HepG2 (cell line): ENCODE measurements around the gene ZDHHC7. TPM values are rescaled to one million over a fixed set of nuclear protein-coding genes. Genes with fewer than 3 reads are reported as not detected.

Experiments used
- CAMTA2 ChIP-seq: sonication (generic); formaldehyde crosslinking; IDR thresholded peaks from 2 replicates; pipeline ENCODE4 v1.4.0; 2020; ENCODE audit warnings: mild to moderate bottlenecking, missing genetic modification reagents, borderline replicate concordance
- CBFB ChIP-seq: sonication (generic); formaldehyde crosslinking; IDR thresholded peaks from 2 replicates; pipeline ENCODE4 v1.4.0; 2020; ENCODE audit warnings: missing genetic modification reagents
- CREM ChIP-seq, 2 experiments: sonication (generic) in 1 of 2; formaldehyde crosslinking in 1 of 2; IDR thresholded peaks; 2 replicates each; pipeline versions ENCODE4 v1.4.0 to v1.6.1; 2016 to 2020; ENCODE audit warnings: antibody characterized with exemption in 1 of 2, mild to moderate bottlenecking in 1 of 2, missing genetic modification reagents in 1 of 2
- DNMT1 ChIP-seq: sonication (generic); formaldehyde crosslinking; IDR thresholded peaks from 2 replicates; pipeline ENCODE4 v1.5.1; 2020; ENCODE audit warnings: mild to moderate bottlenecking, missing genetic modification reagents
- KDM6A ChIP-seq: IDR thresholded peaks from 2 replicates; pipeline ENCODE4 v1.6.1; 2016; ENCODE audit warnings: low read depth
- MBD4 ChIP-seq: IDR thresholded peaks from 2 replicates; pipeline ENCODE4 v1.6.1; 2012; ENCODE audit warnings: low read length, inconsistent platforms, borderline replicate concordance
- MEIS1 ChIP-seq: sonication (generic); formaldehyde crosslinking; IDR thresholded peaks from 2 replicates; pipeline ENCODE4 v1.9.0; 2021; ENCODE audit warnings: mild to moderate bottlenecking, missing genetic modification reagents, moderate library complexity, borderline replicate concordance
- MYNN ChIP-seq: sonication (generic); formaldehyde crosslinking; IDR thresholded peaks from 2 replicates; pipeline ENCODE4 v1.4.0; 2020; ENCODE audit warnings: mild to moderate bottlenecking, low read depth, missing genetic modification reagents
- NAIF1 ChIP-seq: sonication (generic); formaldehyde crosslinking; IDR thresholded peaks from 2 replicates; pipeline ENCODE4 v1.5.0; 2020; ENCODE audit warnings: mild to moderate bottlenecking, missing genetic modification reagents, borderline replicate concordance
- RXRA ChIP-seq: sonication (generic); formaldehyde crosslinking; IDR thresholded peaks from 2 replicates; pipeline ENCODE4 v1.5.1; 2020; ENCODE audit warnings: missing genetic modification reagents
- THYN1 ChIP-seq: sonication (generic); formaldehyde crosslinking; IDR thresholded peaks from 2 replicates; pipeline ENCODE4 v1.8.1; 2023; ENCODE audit warnings: low read depth, mild to moderate bottlenecking, moderate library complexity, missing genetic modification reagents, borderline replicate concordance
- ZNF142 ChIP-seq: sonication (generic); formaldehyde crosslinking; IDR thresholded peaks from 2 replicates; pipeline ENCODE4 v1.4.0; 2020; ENCODE audit warnings: missing genetic modification reagents
- ZNF225 ChIP-seq: sonication (generic); formaldehyde crosslinking; IDR thresholded peaks from 2 replicates; pipeline ENCODE4 v1.4.0; 2020; ENCODE audit warnings: mild to moderate bottlenecking, missing genetic modification reagents
- ZNF33A ChIP-seq: sonication (generic); formaldehyde crosslinking; IDR thresholded peaks from 2 replicates; pipeline ENCODE4 v1.5.1; 2020; ENCODE audit warnings: missing genetic modification reagents, mild to moderate bottlenecking, moderate library complexity, borderline replicate concordance
- ZNF414 ChIP-seq: sonication (generic); formaldehyde crosslinking; IDR thresholded peaks from 2 replicates; pipeline ENCODE4 v1.5.0; 2020; ENCODE audit warnings: missing genetic modification reagents
- ZNF441 ChIP-seq: sonication (generic); formaldehyde crosslinking; IDR thresholded peaks from 2 replicates; pipeline ENCODE4 v1.7.0; 2021; ENCODE audit warnings: missing genetic modification reagents, borderline replicate concordance
- ZNF792 ChIP-seq: IDR thresholded peaks from 2 replicates; pipeline ENCODE4 v1.6.1; 2016
- polyA plus RNA-seq, 8 experiments: library from polyadenylated mRNA; depleted of rRNA in 3 of 8; stranded (reverse) in 7 of 8; unstranded in 1 of 8; fragments of >200 nt; fragmentation: Illumina TruSeq in 4 of 8; extraction: Trizol in 4 of 8; gene quantifications; 2 replicates each; pipeline versions ENCODE4 v1.2.1 to v1.2.3, GENCODE V29; 2011 to 2016; ENCODE audit warnings: low read depth in 4 of 8, missing spikeins in 1 of 8, mixed read lengths in 1 of 8; ENCODE audit not compliant: insufficient read depth in 1 of 8
- total RNA-seq, 5 experiments: library from RNA; depleted of rRNA; stranded (reverse); fragments of >200 nt; fragmentation: Illumina TruSeq; extraction: Trizol; gene quantifications; 2 replicates each; pipeline ENCODE4 v1.2.3, GENCODE V29; 2016; ENCODE audit warnings: low read depth in 1 of 5
- TF ChIP-seq, protein P1 (sequence below): IDR thresholded peaks from 2 replicates; pipeline ENCODE4 v1.6.1; 2018; ENCODE audit warnings: missing genetic modification reagents
- TF ChIP-seq, protein P2 (sequence below): IDR thresholded peaks from 2 replicates; pipeline ENCODE4 v1.6.1; 2016; ENCODE audit warnings: mild to moderate bottlenecking, missing biosample characterization, missing genetic modification reagents
- TF ChIP-seq, protein P3 (sequence below): sonication (generic); formaldehyde crosslinking; IDR thresholded peaks from 2 replicates; pipeline ENCODE4 v1.4.0; 2020; ENCODE audit warnings: missing genetic modification reagents, low read depth, mild to moderate bottlenecking, borderline replicate concordance

ZDHHC7 gene
- total and polyA plus RNA-seq, 2 of the 13 experiments (the other 11 are each of a cell fraction or from before 2014, with no cell fraction given) = 46.8 to 67.6 TPM

GRCh38 chr16:84933774-84934631 lies 77.3 kb downstream of the ZDHHC7 start (continued):
- TF ChIP-seq THYN1 (CRISPR knock-in tag) = no peak
- no peak for TF ChIP-seq MBD4
- peak; percentile 67; the same call in 1 of the 2 replicates for TF ChIP-seq ZNF142 (CRISPR knock-in tag)
- TF ChIP-seq CREM (IDR thresholded peaks at IDR 0.05) = no peak
- TF ChIP-seq CREM (CRISPR knock-in tag; IDR thresholded peaks at IDR 0.05) = no peak
- TF ChIP-seq MEIS1 (CRISPR knock-in tag) = peak; percentile 90; the same call in 1 of the 2 replicates
- TF ChIP-seq ZNF414 (CRISPR knock-in tag) = peak; percentile 68; the same call in 1 of the 2 replicates
- TF ChIP-seq ZNF441 (CRISPR knock-in tag) = no peak
- TF ChIP-seq CBFB (CRISPR knock-in tag) = no peak
- TF ChIP-seq, protein P1, sequence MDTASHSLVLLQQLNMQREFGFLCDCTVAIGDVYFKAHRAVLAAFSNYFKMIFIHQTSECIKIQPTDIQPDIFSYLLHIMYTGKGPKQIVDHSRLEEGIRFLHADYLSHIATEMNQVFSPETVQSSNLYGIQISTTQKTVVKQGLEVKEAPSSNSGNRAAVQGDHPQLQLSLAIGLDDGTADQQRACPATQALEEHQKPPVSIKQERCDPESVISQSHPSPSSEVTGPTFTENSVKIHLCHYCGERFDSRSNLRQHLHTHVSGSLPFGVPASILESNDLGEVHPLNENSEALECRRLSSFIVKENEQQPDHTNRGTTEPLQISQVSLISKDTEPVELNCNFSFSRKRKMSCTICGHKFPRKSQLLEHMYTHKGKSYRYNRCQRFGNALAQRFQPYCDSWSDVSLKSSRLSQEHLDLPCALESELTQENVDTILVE (CRISPR knock-in tag) = no peak
- TF ChIP-seq, protein P2, sequence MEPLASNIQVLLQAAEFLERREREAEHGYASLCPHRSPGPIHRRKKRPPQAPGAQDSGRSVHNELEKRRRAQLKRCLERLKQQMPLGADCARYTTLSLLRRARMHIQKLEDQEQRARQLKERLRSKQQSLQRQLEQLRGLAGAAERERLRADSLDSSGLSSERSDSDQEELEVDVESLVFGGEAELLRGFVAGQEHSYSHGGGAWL (CRISPR knock-in tag) = no peak; the same call in 1 of the 2 replicates
- TF ChIP-seq KDM6A (CRISPR knock-in tag) = no peak
- TF ChIP-seq, protein P3, sequence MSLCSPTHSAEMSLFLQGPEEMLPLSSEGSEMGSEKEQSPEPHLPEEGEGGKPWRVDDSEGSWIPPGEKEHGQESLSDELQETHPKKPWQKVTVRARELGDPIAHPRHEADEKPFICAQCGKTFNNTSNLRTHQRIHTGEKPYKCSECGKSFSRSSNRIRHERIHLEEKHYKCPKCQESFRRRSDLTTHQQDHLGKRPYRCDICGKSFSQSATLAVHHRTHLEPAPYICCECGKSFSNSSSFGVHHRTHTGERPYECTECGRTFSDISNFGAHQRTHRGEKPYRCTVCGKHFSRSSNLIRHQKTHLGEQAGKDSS (CRISPR knock-in tag) = peak; percentile 79; the same call in 1 of the 2 replicates
- TF ChIP-seq CAMTA2 = no peak
- no peak for TF ChIP-seq MYNN (CRISPR knock-in tag)
- TF ChIP-seq NAIF1 (CRISPR knock-in tag) = no peak
- no peak for TF ChIP-seq ZNF33A (CRISPR knock-in tag)
- TF ChIP-seq DNMT1 (CRISPR knock-in tag) = peak; percentile 42; the same call in 1 of the 2 replicates
- peak; percentile 88 for TF ChIP-seq RXRA (CRISPR knock-in tag)
- TF ChIP-seq ZNF225 = 0 out of 2 replicates have a peak, but pooled peaks have one; percentile 26
- 0 out of 2 replicates have a peak, but pooled peaks have one; percentile 58 for TF ChIP-seq ZNF792 (CRISPR knock-in tag)
